HEK293 (cell line): ENCODE data around the gene BLOC1S3.

ENCODE experiments used
- CTCF ChIA-PET: fragments of 350-600 bp; formaldehyde crosslinking; extraction: SDS; loops from one replicate; lab custom pipeline; 2021; ENCODE audit warnings: antibody characterized with exemption; lab: Yijun Ruan, JAX
- POLR2A ChIA-PET: fragments of 300-600 bp; formaldehyde crosslinking; extraction: SDS; loops from one replicate; lab custom pipeline; 2020; ENCODE audit warnings: antibody characterized with exemption, inconsistent platforms; lab: Yijun Ruan, JAX
- H3K27ac ChIP-seq: fragments of 200-500 bp; sonication (Bioruptor generic); 2 replicates; pipeline ENCODE4 v1.5.1; 2014; ENCODE audit warnings: low read depth, low read length, control low read depth, inconsistent platforms; ENCODE audit errors: extremely low read depth
- H3K36me3 ChIP-seq, 2 experiments: fragments of 200-500 bp in 1 of 2; sonication (Bioruptor generic) in 1 of 2; 1 replicate in 1 of 2; 2 replicates in 1 of 2; pipeline ENCODE4 v1.5.1; 2014 to 2017; ENCODE audit warnings: inconsistent platforms in 2 of 2, low read length in 2 of 2; ENCODE audit not compliant: control insufficient read depth in 2 of 2, insufficient read depth in 1 of 2
- H3K4me1 ChIP-seq: fragments of 200-500 bp; sonication (Bioruptor generic); 2 replicates; pipeline ENCODE4 v1.5.1; 2014; ENCODE audit warnings: mild to moderate bottlenecking, low read length, inconsistent platforms; ENCODE audit not compliant: control insufficient read depth, insufficient read depth
- H3K4me3 ChIP-seq: 2 replicates; pipeline ENCODE4 v1.5.1; 2011; ENCODE audit warnings: low read depth, mild to moderate bottlenecking, control low read depth, low read length, moderate library complexity
- H3K9me3 ChIP-seq: fragments of 200-500 bp; sonication (Bioruptor generic); 2 replicates; pipeline ENCODE4 v1.5.1; 2014; ENCODE audit warnings: low read depth, low read length, inconsistent platforms; ENCODE audit not compliant: control insufficient read depth, insufficient read depth
- EGR2 ChIP-seq: fragments of 450-650 bp; formaldehyde crosslinking; IDR thresholded peaks from 2 replicates; pipeline ENCODE4 v1.5.1; 2016; ENCODE audit warnings: low read depth, missing biosample characterization, missing genetic modification characterization
- HOXD13 ChIP-seq: sonication (generic); formaldehyde crosslinking; IDR thresholded peaks from 2 replicates; pipeline ENCODE4 v1.8.0; 2022; ENCODE audit warnings: missing genetic modification reagents, borderline replicate concordance
- IKZF3 ChIP-seq: fragments of 450-650 bp; IDR thresholded peaks from 2 replicates; pipeline ENCODE4 v1.5.0; 2018; ENCODE audit warnings: missing biosample characterization, mild to moderate bottlenecking, missing genetic modification characterization, moderate library complexity
- KLF17 ChIP-seq: fragments of 450-650 bp; formaldehyde crosslinking; IDR thresholded peaks from 2 replicates; pipeline ENCODE4 v1.5.1; 2016; ENCODE audit warnings: missing biosample characterization, missing genetic modification characterization
- PRDM1 ChIP-seq: fragments of 450-650 bp; formaldehyde crosslinking; IDR thresholded peaks from 2 replicates; pipeline ENCODE4; 2016; ENCODE audit warnings: missing biosample characterization, missing genetic modification characterization
- RBAK ChIP-seq: fragments of 450-650 bp; formaldehyde crosslinking; IDR thresholded peaks from 2 replicates; pipeline ENCODE4 v1.5.1; 2016; ENCODE audit warnings: missing biosample characterization, missing genetic modification characterization
- SETDB1 ChIP-seq: IDR thresholded peaks from one replicate; pipeline ENCODE4 v1.6.1; 2017; ENCODE audit warnings: mild to moderate bottlenecking, low read length, moderate library complexity, mixed read lengths; ENCODE audit not compliant: insufficient read length
- SP2 ChIP-seq: fragments of 450-650 bp; formaldehyde crosslinking; IDR thresholded peaks from 2 replicates; pipeline ENCODE4 v1.5.1; 2016; ENCODE audit warnings: missing biosample characterization, missing genetic modification characterization
- YY1 ChIP-seq: fragments of 450-650 bp; formaldehyde crosslinking; IDR thresholded peaks from 2 replicates; pipeline ENCODE4 v1.5.1; 2018; ENCODE audit warnings: missing biosample characterization, missing genetic modification characterization
- ZFHX2 ChIP-seq: fragments of 450-650 bp; formaldehyde crosslinking; conservative IDR thresholded peaks from 2 replicates; pipeline ENCODE4 v1.5.1; 2016; ENCODE audit warnings: missing biosample characterization, missing genetic modification characterization
- ZFP37 ChIP-seq: fragments of 450-650 bp; formaldehyde crosslinking; IDR thresholded peaks from 2 replicates; pipeline ENCODE4 v1.5.1; 2016; ENCODE audit warnings: missing biosample characterization, missing genetic modification characterization
- ZNF10 ChIP-seq: fragments of 450-650 bp; formaldehyde crosslinking; IDR thresholded peaks from 2 replicates; pipeline ENCODE4 v1.5.1; 2017; ENCODE audit warnings: missing biosample characterization, missing genetic modification characterization
- ZNF138 ChIP-seq: fragments of 450-650 bp; formaldehyde crosslinking; IDR thresholded peaks from 2 replicates; pipeline ENCODE4 v1.5.1; 2016; ENCODE audit warnings: missing biosample characterization, missing genetic modification characterization, borderline replicate concordance
- ZNF423 ChIP-seq: fragments of 450-650 bp; formaldehyde crosslinking; IDR thresholded peaks from 2 replicates; pipeline ENCODE4 v1.5.1; 2016; ENCODE audit warnings: missing biosample characterization, missing genetic modification characterization
- ZNF433 ChIP-seq: fragments of 450-650 bp; formaldehyde crosslinking; IDR thresholded peaks from 2 replicates; pipeline ENCODE4 v1.5.1; 2016; ENCODE audit warnings: missing biosample characterization, missing genetic modification characterization, low read depth
- ZNF544 ChIP-seq: fragments of 450-650 bp; formaldehyde crosslinking; IDR thresholded peaks from 2 replicates; pipeline ENCODE4 v1.5.0; 2017; ENCODE audit warnings: missing biosample characterization, missing genetic modification characterization
- ZNF548 ChIP-seq: fragments of 450-650 bp; formaldehyde crosslinking; IDR thresholded peaks from 2 replicates; pipeline ENCODE4 v1.5.1; 2016; ENCODE audit warnings: missing biosample characterization, missing genetic modification characterization
- ZNF621 ChIP-seq: fragments of 450-650 bp; formaldehyde crosslinking; IDR thresholded peaks from 2 replicates; pipeline ENCODE4 v1.5.1; 2017; ENCODE audit warnings: missing biosample characterization, missing genetic modification characterization
- ZNF626 ChIP-seq: fragments of 450-650 bp; sonication (Bioruptor Pico); formaldehyde crosslinking; IDR thresholded peaks from 2 replicates; pipeline ENCODE4 v1.5.1; 2018; ENCODE audit warnings: missing biosample characterization, missing genetic modification characterization, inconsistent platforms
- TF ChIP-seq, protein P1 (sequence below): fragments of 450-650 bp; formaldehyde crosslinking; IDR thresholded peaks from 2 replicates; pipeline ENCODE4 v1.5.1; 2016; ENCODE audit warnings: missing biosample characterization, missing genetic modification characterization
- TF ChIP-seq, protein P2 (sequence below): fragments of 450-650 bp; formaldehyde crosslinking; IDR thresholded peaks from 2 replicates; pipeline ENCODE4 v1.5.1; 2016; ENCODE audit warnings: missing biosample characterization, missing genetic modification characterization

Gene BLOC1S3

DNA sequence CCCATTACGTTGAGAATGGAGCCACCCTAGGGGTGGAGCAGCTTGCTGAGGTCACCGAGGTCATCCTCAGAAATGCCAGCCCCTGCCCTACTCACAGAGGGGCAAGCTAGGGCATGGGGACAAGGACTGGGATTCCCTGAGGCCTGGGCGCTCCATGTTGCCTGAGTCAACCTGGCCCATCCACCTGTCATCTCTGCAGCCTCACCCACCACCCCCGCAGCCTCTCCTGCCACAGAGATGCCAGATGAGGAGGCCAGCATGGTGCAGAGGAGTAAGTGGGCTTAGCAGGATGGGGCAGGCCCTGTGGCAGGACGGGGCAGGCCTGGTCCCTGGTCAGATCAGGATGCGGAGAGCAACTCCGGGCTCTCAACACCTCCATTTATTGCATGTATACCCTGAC is 27.3 kb upstream of the BLOC1S3 start:
- TF ChIP-seq ZFHX2, result peak; percentile 78
- TF ChIP-seq ZNF138, result no peak
- no peak for TF ChIP-seq ZNF544 (tag by site-specific recombination)
- TF ChIP-seq HOXD13, result no peak
- no peak for TF ChIP-seq KLF17 (tag by site-specific recombination)
- no peak for TF ChIP-seq ZFP37 (tag by site-specific recombination)
- TF ChIP-seq ZNF626 (tag by site-specific recombination), result no peak
- TF ChIP-seq, protein P1, sequence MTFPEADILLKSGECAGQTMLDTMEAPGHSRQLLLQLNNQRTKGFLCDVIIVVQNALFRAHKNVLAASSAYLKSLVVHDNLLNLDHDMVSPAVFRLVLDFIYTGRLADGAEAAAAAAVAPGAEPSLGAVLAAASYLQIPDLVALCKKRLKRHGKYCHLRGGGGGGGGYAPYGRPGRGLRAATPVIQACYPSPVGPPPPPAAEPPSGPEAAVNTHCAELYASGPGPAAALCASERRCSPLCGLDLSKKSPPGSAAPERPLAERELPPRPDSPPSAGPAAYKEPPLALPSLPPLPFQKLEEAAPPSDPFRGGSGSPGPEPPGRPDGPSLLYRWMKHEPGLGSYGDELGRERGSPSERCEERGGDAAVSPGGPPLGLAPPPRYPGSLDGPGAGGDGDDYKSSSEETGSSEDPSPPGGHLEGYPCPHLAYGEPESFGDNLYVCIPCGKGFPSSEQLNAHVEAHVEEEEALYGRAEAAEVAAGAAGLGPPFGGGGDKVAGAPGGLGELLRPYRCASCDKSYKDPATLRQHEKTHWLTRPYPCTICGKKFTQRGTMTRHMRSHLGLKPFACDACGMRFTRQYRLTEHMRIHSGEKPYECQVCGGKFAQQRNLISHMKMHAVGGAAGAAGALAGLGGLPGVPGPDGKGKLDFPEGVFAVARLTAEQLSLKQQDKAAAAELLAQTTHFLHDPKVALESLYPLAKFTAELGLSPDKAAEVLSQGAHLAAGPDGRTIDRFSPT (tag by site-specific recombination), result peak; percentile 50; the same call in 1 of the 2 replicates
- no peak for TF ChIP-seq SETDB1
- TF ChIP-seq, protein P2, sequence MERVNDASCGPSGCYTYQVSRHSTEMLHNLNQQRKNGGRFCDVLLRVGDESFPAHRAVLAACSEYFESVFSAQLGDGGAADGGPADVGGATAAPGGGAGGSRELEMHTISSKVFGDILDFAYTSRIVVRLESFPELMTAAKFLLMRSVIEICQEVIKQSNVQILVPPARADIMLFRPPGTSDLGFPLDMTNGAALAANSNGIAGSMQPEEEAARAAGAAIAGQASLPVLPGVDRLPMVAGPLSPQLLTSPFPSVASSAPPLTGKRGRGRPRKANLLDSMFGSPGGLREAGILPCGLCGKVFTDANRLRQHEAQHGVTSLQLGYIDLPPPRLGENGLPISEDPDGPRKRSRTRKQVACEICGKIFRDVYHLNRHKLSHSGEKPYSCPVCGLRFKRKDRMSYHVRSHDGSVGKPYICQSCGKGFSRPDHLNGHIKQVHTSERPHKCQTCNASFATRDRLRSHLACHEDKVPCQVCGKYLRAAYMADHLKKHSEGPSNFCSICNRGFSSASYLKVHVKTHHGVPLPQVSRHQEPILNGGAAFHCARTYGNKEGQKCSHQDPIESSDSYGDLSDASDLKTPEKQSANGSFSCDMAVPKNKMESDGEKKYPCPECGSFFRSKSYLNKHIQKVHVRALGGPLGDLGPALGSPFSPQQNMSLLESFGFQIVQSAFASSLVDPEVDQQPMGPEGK, result no peak
- no peak for TF ChIP-seq ZNF10 (tag by site-specific recombination)
- TF ChIP-seq ZNF621 (tag by site-specific recombination), result no peak
- no peak for TF ChIP-seq ZNF423 (tag by site-specific recombination)
- no peak for TF ChIP-seq ZNF548 (tag by site-specific recombination)
- no peak for TF ChIP-seq PRDM1 (tag by site-specific recombination)
- no peak for TF ChIP-seq YY1 (tag by site-specific recombination)
- TF ChIP-seq EGR2, result 0 out of 2 replicates have a peak, but pooled peaks have one; percentile 74
- TF ChIP-seq ZNF433 (tag by site-specific recombination), result no peak
- TF ChIP-seq SP2 (tag by site-specific recombination), result no peak
- TF ChIP-seq RBAK (tag by site-specific recombination), result no peak
- no peak for TF ChIP-seq IKZF3 (tag by site-specific recombination)
- Histone ChIP-seq H3K4me1 (peaks cover 2% of the 10 kb centered on the region; the same call in 1 of the 2 replicates), H3K27ac (no peak overlapping the region), H3K4me3 (no peak overlapping the region), H3K9me3 (no peaks in the 10 kb centered on the region), H3K36me3 (no peaks in the 10 kb centered on the region)
- ChIA-PET CTCF (interaction anchor here (1.6 kb wide), 1 partner anchor 26 kb away, joined by 5 read pairs; no protein-coding TSS in a partner anchor), POLR2A (interaction anchor here (4.5 kb wide), 1 partner anchor 59 kb away, joined by 18 read pairs; no protein-coding TSS in a partner anchor)

DNA sequence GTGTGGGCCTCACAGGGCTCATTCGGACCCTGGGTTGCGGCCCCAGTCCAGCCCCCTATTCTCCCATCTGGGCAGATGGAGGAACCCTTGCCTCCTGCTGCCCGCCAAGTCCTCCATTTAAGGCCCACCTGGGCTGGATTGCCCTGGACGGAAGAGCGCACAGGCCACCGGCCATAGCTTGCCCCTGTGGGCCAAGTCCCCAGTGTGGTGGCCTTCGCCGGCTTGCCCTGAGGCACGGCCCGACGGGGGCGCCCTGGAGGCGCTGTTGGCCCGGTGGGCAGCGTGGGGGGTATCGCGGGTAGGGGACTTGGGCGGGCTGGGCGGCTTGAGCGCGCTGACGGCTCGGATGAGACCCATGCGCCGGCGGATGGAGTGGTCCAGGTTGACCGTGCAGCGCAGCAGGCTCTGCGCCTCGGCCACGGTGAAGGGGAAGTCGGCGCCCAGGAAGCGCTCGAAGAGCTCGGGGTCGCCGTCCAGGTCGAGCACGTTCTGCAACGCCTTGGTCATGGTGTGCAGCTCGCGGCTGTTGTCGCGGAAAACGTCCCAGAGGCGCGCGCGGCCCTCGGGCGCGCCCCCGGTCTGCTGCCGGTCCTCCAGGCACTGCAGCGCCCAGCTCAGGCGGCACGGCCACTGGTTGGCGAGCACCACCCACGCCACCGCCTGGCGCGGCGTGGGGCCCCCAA is 26.6 kb upstream of the BLOC1S3 start:
- Histone ChIP-seq H3K4me1 (peaks cover 2% of the 10 kb centered on the region; the same call in 1 of the 2 replicates), H3K27ac (no peak overlapping the region), H3K9me3 (no peaks in the 10 kb centered on the region)
- TF ChIP-seq HOXD13, result no peak
- TF ChIP-seq, all 188 proteins: peak for 0
- POLR2A ChIA-PET, result interaction anchor here (4.5 kb wide), 1 partner anchor 60 kb away, joined by 18 read pairs; no protein-coding TSS in a partner anchor
- CTCF ChIA-PET, result no interaction called here
- Histone ChIP-seq H3K4me3 (no peak overlapping the region), H3K36me3 (no peaks in the 10 kb centered on the region)
